Heart left ventricle (tissue), 16 donors: ENCODE measurements around the gene PRDM11. TPM values are rescaled to one million over a fixed set of nuclear protein-coding genes. Genes with fewer than 3 reads are reported as not detected.

ENCODE experiments used
- ATAC-seq, 4 donors: fragments of 200-7000 bp; cut with Tn5 transposase; one replicate each; pipeline ENCODE4 v1.9.1; 2020 to 2022; ENCODE audit warnings: moderate library complexity in 4 of 4, mild to moderate bottlenecking in 3 of 4, moderate number of reproducible peaks in 1 of 4
- DNase-seq, 5 donors: peaks; one replicate each; pipeline ENCODE4 v3.0.0-alpha.2; 2020
- H3K27ac ChIP-seq, 12 donors: fragments of 200-600 bp; sonication (generic) in 4 of 12; one replicate each; pipeline versions ENCODE4 v1.5.0 to v1.8.0; 2016 to 2022; ENCODE audit warnings: mild to moderate bottlenecking in 2 of 12
- H3K27me3 ChIP-seq, 9 donors: fragments of 200-600 bp; sonication (generic) in 2 of 9; one replicate each; pipeline versions ENCODE4 v1.5.1 to v1.8.0; 2016 to 2022; ENCODE audit warnings: mild to moderate bottlenecking in 3 of 9
- H3K36me3 ChIP-seq, 9 donors: fragments of 200-600 bp; sonication (generic) in 2 of 9; one replicate each; pipeline versions ENCODE4 v1.5.0 to v1.8.0; 2018 to 2022; ENCODE audit warnings: mild to moderate bottlenecking in 2 of 9
- H3K4me1 ChIP-seq, 12 donors: fragments of 200-600 bp; sonication (generic) in 4 of 12; one replicate each; pipeline versions ENCODE4 v1.5.0 to v1.8.0; 2016 to 2022; ENCODE audit warnings: mild to moderate bottlenecking in 3 of 12
- H3K4me3 ChIP-seq, 12 donors: fragments of 200-600 bp; sonication (generic) in 4 of 12; one replicate each; pipeline versions ENCODE4 v1.5.0 to v1.8.0; 2017 to 2022; ENCODE audit warnings: mild to moderate bottlenecking in 9 of 12, moderate library complexity in 4 of 12
- H3K9me3 ChIP-seq, 12 donors: fragments of 200-600 bp; sonication (generic) in 4 of 12; one replicate each; pipeline versions ENCODE4 v1.5.0 to v1.8.0; 2016 to 2022; ENCODE audit warnings: mild to moderate bottlenecking in 1 of 12
- CTCF ChIP-seq, 12 donors: fragments of 200-600 bp; sonication (generic) in 4 of 12; IDR thresholded peaks; one replicate each; pipeline versions ENCODE4 v1.5.0 to v1.8.0; 2018 to 2022; ENCODE audit warnings: antibody characterized with exemption in 12 of 12, mild to moderate bottlenecking in 5 of 12
- POLR2A ChIP-seq, 2 donors: fragments of 450-650 bp; IDR thresholded peaks; one replicate each; pipeline ENCODE4 v1.6.1; 2017; ENCODE audit warnings: antibody characterized with exemption in 2 of 2, mild to moderate bottlenecking in 2 of 2, moderate library complexity in 2 of 2
- WGBS, 4 donors: extraction: QIAGEN DNeasy Blood & Tissue Kit in 2 of 4; methylation state at CpG; one replicate each; pipeline versions ENCODE4 v1.1.5 to v1.1.7; 2013 to 2018; 5-methylcytosine and 5-hydroxymethylcytosine counted together
- intact Hi-C, 10 donors: fragments of 100-400 bp; cut with DNase I; formaldehyde crosslinking; loops; one replicate each; pipeline versions ENCODE4 v1.11.1 to v1.14.2; 2022
- polyA plus RNA-seq, 2 donors: library from polyadenylated mRNA; stranded (reverse); fragments of 200-250 nt; gene quantifications; one replicate each; pipeline ENCODE4 v1.2.3, GENCODE V29; 2013
- total RNA-seq, 9 donors: library from RNA; depleted of rRNA in 2 of 9; stranded (reverse); fragments of >200 nt in 2 of 9; fragmentation: NEBNext Ultra II Directional in 3 of 9; extraction: Animal tissue kit (Norgen Biotek cat#: 25700) in 3 of 9; gene quantifications; one replicate each; pipeline versions ENCODE4 v1.1.0 to v1.2.4, GENCODE V29; 2016 to 2023
- donor health status: ischemic (EF 13 %, LVEDD 7.1; RV severe dilation, severe dysfunction).
- donor health status: healthy with polysubstance abuse.
- donor health status: DM: no; HTN: yes; CAD: no.
- donor health status: DM: no; HTN: no; CAD: no.
- donor health status: ischemic (EF 25% LVEDD 6.9; RV normal size, moderate dysfunction).
- donor health status: ischemic (EF 25% LVEDD 5.7; RV mildly dilated, moderate dysfunction).
- donor health status: healthy.
- donor health status: DM: yes; HTN: yes; CAD: no.
- donor health status: ischemic (EF 35%, LVEDD 5.7; RV mildly dilated, moderate dysfunction).
- donor health status: nonischemic (EF 11% LVEDD 7.7; RV severe dilation, severe dysfunction).
- donor health status: DM: yes; HTN: yes; CAD: no.
- donor health status: PGD.
- donor health status: ischemic (EF 29% LVEDD 5.4; RV normal size, mild dysfunction).
- donor health status: nonischemic (EF 23%, LVEDD 6.1; RV moderate dilation, normal function).

Gene PRDM11
- total and polyA plus RNA-seq, 11 donors, result 4.5 to 29.6 (median 18.2) TPM

- Histone ChIP-seq H3K27me3 (no peaks in the 10 kb centered on the region), H3K36me3 (peaks cover 0 to 37% (median 18%) of the 10 kb centered on the region in 9 donors), H3K4me1 (peaks cover 0 to 31% (median 4%) of the 10 kb centered on the region in 12 donors), H3K4me3 (no peak overlapping the region), H3K9me3 (no peaks in the 10 kb centered on the region), H3K27ac (no peak overlapping the region)
- no peak for TF ChIP-seq CTCF (IDR thresholded peaks at IDR 0.05)
- DNase-seq, result no peak
- ATAC-seq, result no peak
- intact Hi-C loops, result no loop called here
- 98 to 100% (median 99%) methylated on average over 1 of the region's 1 CpG for WGBS, 4 donors
Measured at GRCh38 chr11:45216031-45216430, 69.6 kb downstream of the PRDM11 start.

DNA sequence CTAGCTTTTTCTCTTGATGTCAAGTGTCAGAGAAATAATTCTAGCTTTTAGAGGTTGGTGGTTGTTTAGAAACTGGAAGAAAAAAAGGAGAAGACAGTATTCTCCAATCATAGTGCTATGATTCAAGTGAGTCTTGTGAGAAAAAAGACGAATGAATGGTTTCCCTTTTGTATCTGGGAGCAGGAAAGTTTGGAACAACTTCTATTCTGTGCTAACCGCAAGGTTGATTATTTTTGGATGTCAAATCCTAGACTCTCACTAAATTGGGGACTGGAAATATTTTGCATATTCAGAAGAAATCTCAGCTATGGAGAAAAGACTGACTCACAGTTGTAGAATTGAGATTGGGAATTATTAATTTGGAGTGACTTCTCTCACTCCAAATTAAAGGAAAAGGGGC, 70.5 kb downstream of the PRDM11 start:
- intact Hi-C loops, result no loop called here
- Histone ChIP-seq H3K27ac (no peak overlapping the region), H3K36me3 (peaks cover 0 to 45% (median 18%) of the 10 kb centered on the region in 9 donors), H3K4me1 (peaks cover 0 to 22% (median 3%) of the 10 kb centered on the region in 12 donors), H3K9me3 (no peaks in the 10 kb centered on the region), H3K27me3 (no peaks in the 10 kb centered on the region), H3K4me3 (no peak overlapping the region)
- no peak for DNase-seq
- ATAC-seq, result no peak
- WGBS, 4 donors, result 75 to 85% (median 77%) methylated on average over 2 of the region's 2 CpGs
- TF ChIP-seq CTCF (IDR thresholded peaks at IDR 0.05), result no peak
- no peak for TF ChIP-seq POLR2A (IDR thresholded peaks at IDR 0.05)

GRCh38 chr11:45217991-45218390, 71.6 kb downstream of the PRDM11 start:
- Histone ChIP-seq H3K9me3 (no peaks in the 10 kb centered on the region), H3K36me3 (peaks cover 0 to 46% (median 14%) of the 10 kb centered on the region in 9 donors), H3K27ac (no peak overlapping the region), H3K4me3 (no peak overlapping the region), H3K27me3 (no peaks in the 10 kb centered on the region), H3K4me1 (peaks cover 0 to 18% (median 3%) of the 10 kb centered on the region in 12 donors)
- WGBS, 4 donors, result 92 to 96% (median 94%) methylated on average over 2 of the region's 2 CpGs
- DNase-seq (no peak), ATAC-seq (no peak)
- intact Hi-C loops, result no loop called here
- TF ChIP-seq CTCF (IDR thresholded peaks at IDR 0.05) (no peak), POLR2A (IDR thresholded peaks at IDR 0.05) (no peak)

GRCh38 chr11:45218705-45219104, 72.3 kb downstream of the PRDM11 start:
- Histone ChIP-seq H3K27ac (no peak overlapping the region), H3K9me3 (no peaks in the 10 kb centered on the region), H3K4me1 (peaks cover 0 to 17% (median 3%) of the 10 kb centered on the region in 12 donors), H3K36me3 (peaks cover 0 to 44% (median 14%) of the 10 kb centered on the region in 9 donors), H3K27me3 (no peaks in the 10 kb centered on the region), H3K4me3 (no peak overlapping the region)
- DNase-seq, result no peak
- intact Hi-C loops, result no loop called here
- 94 to 98% (median 97%) methylated on average over 4 of the region's 4 CpGs for WGBS, 4 donors
- TF ChIP-seq CTCF (IDR thresholded peaks at IDR 0.05) (no peak), POLR2A (IDR thresholded peaks at IDR 0.05) (no peak)
- no peak for ATAC-seq
